Fibroblast of villous mesenchyme (primary cell): ENCODE results near the gene VASH2. TPM values are rescaled to one million over a fixed set of nuclear protein-coding genes. Genes with fewer than 3 reads are reported as not detected.
A peak's percentile ranks its signal among the peaks of the same experiment; 100 is the strongest.

ENCODE experiments used
- DNase-seq: peaks from one replicate; pipeline ENCODE4 v3.0.0-alpha.2; 2010; ENCODE audit warnings: low read depth
- H3K4me3 ChIP-seq: 2 replicates; pipeline ENCODE4 v1.5.1; 2011; ENCODE audit warnings: low read depth, mild to moderate bottlenecking, low read length
- CTCF ChIP-seq: IDR thresholded peaks from 2 replicates; pipeline ENCODE4 v1.5.1; 2012; ENCODE audit warnings: low read depth, mild to moderate bottlenecking, low read length; ENCODE audit not compliant: insufficient read depth
- total RNA-seq: library from RNA; depleted of rRNA; stranded (reverse); fragments of >200 nt; gene quantifications from 2 replicates; pipeline ENCODE4 v1.2.3, GENCODE V29; 2012

The VASH2 gene
- total RNA-seq, 1 donor, result 0.43 TPM

GRCh38 chr1:212955961-212956620, 5.8 kb downstream of the VASH2 start:
- no peak for TF ChIP-seq CTCF
- no peak overlapping the region for H3K4me3 ChIP-seq
- no peak for DNase-seq

GRCh38 chr1:212957546-212957945, 7.2 kb downstream of the VASH2 start:
- no peak for DNase-seq
- TF ChIP-seq CTCF, result no peak
- H3K4me3 ChIP-seq, result no peak overlapping the region

- no peak for TF ChIP-seq CTCF
- peak; percentile 67 for DNase-seq
- H3K4me3 ChIP-seq, result no peak overlapping the region
Measured at GRCh38 chr1:212958175-212958574, 7.8 kb downstream of the VASH2 start.

GRCh38 chr1:212959266-212960220, 9.2 kb downstream of the VASH2 start:
- no peak for TF ChIP-seq CTCF
- H3K4me3 ChIP-seq, result no peak overlapping the region
- DNase-seq, result no peak

GRCh38 chr1:212960932-212961331, 10.6 kb downstream of the VASH2 start:
- DNase-seq, result no peak

GRCh38 chr1:212962509-212962908, 12.2 kb downstream of the VASH2 start:
- no peak overlapping the region for H3K4me3 ChIP-seq
- DNase-seq, result no peak
- TF ChIP-seq CTCF, result no peak

More at GRCh38 chr1:212960932-212961331, 10.6 kb downstream of the VASH2 start:
- H3K4me3 ChIP-seq, result no peak overlapping the region
- no peak for TF ChIP-seq CTCF
